Measurements from ENCODE around the gene ZCWPW2.

Gene ZCWPW2

GRCh38 chr3:28569357-28569756, 220.8 kb downstream of the ZCWPW2 start:
- FAIRE-seq (no peak), DNase-seq (ENCODE audit: insufficient read length, low spot score) (no peak)

GRCh38 chr3:28574036-28574435, 225.5 kb downstream of the ZCWPW2 start:
- DNase-seq (ENCODE audit: insufficient read length, low spot score) (no peak), FAIRE-seq (no peak)

- no peak for FAIRE-seq
- no peak for DNase-seq (ENCODE audit: insufficient read length, low spot score)
These were observed 226.7 kb downstream of the ZCWPW2 start for GRCh38 chr3:28575100-28575745.

Measured in HTR-8/SVneo (cell line).